ENCODE data around the gene BRMS1. TPM values are rescaled to one million over a fixed set of nuclear protein-coding genes. Genes with fewer than 3 reads are reported as not detected.

BRMS1 gene
- total RNA-seq, 1 donor from 2014 or later: 16.4 TPM

DNA sequence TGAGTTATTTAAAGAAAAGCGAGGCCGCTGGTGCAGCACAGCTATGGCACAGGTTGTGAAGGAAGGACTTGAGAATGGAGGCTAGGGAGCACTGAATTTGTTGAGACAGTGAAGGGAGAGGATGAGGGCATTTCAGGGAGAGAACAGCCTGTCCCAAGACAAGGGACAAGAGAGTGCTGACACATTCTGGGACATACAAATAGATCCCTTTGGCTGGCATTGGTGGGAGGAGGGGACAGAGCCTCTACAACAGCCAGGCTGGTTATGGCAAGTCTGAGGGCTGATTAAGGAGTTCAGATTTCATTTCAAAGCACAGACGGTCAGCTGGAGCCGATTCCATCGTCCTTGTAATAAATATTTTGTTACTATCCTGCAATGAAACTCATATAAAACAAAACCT lies 28.4 kb upstream of the BRMS1 start:
- H3K4me3 Mint-ChIP-seq: peak overlapping the region; percentile 95
- Histone ChIP-seq H3K27me3 (no peaks in the 10 kb centered on the region), H3K79me2 (ENCODE audit: low read depth) (peaks cover 22% of the 10 kb centered on the region), H3K27ac (no peak overlapping the region), H3K9me3 (ENCODE audit: low read depth) (no peaks in the 10 kb centered on the region), H3K36me3 (no peaks in the 10 kb centered on the region), H3K4me1 (peaks cover 15% of the 10 kb centered on the region), H3K9ac (no peak overlapping the region), H4K20me1 (ENCODE audit: low read depth) (peaks cover 11% of the 10 kb centered on the region), H2AFZ (replicated peaks) (no peak overlapping the region), H3K4me3 (no peak overlapping the region), H3F3A (ENCODE audit: low read depth) (peaks cover 36% of the 10 kb centered on the region), H3K4me2 (peak overlapping the region; percentile 24)
- H3K9me3 Mint-ChIP-seq: no peaks in the 10 kb centered on the region
- H3K27me3 Mint-ChIP-seq (ENCODE audit: insufficient read depth, low read depth): peaks cover 3% of the 10 kb centered on the region
- TF ChIP-seq EZH2 (IDR thresholded peaks at IDR 0.05) (no peak), EZH2phosphoT487 (IDR thresholded peaks at IDR 0.05) (no peak)
- TF ChIP-seq, protein P1, sequence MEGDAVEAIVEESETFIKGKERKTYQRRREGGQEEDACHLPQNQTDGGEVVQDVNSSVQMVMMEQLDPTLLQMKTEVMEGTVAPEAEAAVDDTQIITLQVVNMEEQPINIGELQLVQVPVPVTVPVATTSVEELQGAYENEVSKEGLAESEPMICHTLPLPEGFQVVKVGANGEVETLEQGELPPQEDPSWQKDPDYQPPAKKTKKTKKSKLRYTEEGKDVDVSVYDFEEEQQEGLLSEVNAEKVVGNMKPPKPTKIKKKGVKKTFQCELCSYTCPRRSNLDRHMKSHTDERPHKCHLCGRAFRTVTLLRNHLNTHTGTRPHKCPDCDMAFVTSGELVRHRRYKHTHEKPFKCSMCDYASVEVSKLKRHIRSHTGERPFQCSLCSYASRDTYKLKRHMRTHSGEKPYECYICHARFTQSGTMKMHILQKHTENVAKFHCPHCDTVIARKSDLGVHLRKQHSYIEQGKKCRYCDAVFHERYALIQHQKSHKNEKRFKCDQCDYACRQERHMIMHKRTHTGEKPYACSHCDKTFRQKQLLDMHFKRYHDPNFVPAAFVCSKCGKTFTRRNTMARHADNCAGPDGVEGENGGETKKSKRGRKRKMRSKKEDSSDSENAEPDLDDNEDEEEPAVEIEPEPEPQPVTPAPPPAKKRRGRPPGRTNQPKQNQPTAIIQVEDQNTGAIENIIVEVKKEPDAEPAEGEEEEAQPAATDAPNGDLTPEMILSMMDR (IDR thresholded peaks at IDR 0.05): no peak
- peaks cover 4% of the 10 kb centered on the region for H3K36me3 Mint-ChIP-seq
- DNase-seq (ENCODE audit: low spot score): peak; percentile 13
- peaks cover 24% of the 10 kb centered on the region for H3K4me1 Mint-ChIP-seq
- no peak overlapping the region for H3K27ac Mint-ChIP-seq

DNA sequence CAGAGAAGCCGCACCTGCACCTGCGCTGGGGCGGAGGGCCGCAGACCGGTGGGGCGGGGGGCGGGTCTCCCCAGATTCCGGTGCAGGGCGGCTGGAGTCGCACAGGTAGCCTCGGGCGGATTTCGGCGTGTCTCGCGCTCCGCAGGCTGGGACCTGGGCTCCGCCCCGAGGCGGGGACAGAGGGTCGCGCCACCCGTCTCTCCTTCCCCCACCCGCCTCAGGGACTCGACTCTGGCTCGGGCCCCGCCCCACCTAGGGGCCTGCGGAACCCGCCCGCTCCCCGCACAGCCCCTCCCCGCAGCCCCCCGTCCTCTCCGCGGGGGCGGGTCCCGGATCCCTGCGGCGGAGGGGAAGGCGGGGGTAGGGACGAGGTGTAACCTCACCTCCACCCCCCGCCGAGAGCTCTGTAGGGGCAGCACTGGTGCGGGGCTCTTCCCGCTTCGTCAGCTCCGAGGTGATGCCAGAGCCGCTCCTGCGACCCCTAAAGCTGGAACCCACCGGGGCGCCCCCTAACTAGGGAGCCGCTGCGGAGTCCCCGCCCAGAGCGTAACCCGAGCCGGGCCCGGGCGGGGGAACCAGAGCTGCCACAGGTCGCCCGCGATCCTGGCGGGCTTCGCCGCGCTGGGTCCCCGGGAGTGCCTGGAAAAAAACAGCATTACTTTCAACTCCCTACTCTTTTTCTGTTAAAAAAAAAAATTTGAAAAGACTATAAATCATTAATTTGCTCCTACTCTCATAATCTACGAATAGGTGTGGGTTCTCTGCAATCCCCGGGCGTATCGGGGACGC lies 26.9 kb upstream of the BRMS1 start, which contains the start of gene SLC29A2:
TSS of gene SLC29A2 (minus strand) at position 134 of the 789 bp plus-strand sequence. CDS start 169 bp downstream, outside the sequence.
- H3K36me3 Mint-ChIP-seq: peaks cover 9% of the 10 kb centered on the region
- Histone ChIP-seq H3K27me3 (no peaks in the 10 kb centered on the region), H2AFZ (replicated peaks) (peak within 1 kb of the TSS; percentile 89), H4K20me1 (ENCODE audit: low read depth) (peaks cover 11% of the 10 kb centered on the region), H3K4me1 (peaks cover 15% of the 10 kb centered on the region), H3K4me3 (peak within 1 kb of the TSS; percentile 81), H3K9ac (no peak within 1 kb of the TSS), H3K79me2 (ENCODE audit: low read depth) (peaks cover 22% of the 10 kb centered on the region), H3K4me2 (peak within 1 kb of the TSS; percentile 87), H3K27ac (peak within 1 kb of the TSS; percentile 76), H3K36me3 (no peaks in the 10 kb centered on the region), H3K9me3 (ENCODE audit: low read depth) (no peaks in the 10 kb centered on the region), H3F3A (ENCODE audit: low read depth) (peaks cover 49% of the 10 kb centered on the region)
- H3K4me3 Mint-ChIP-seq: peak within 1 kb of the TSS; percentile 95
- H3K4me1 Mint-ChIP-seq: peaks cover 24% of the 10 kb centered on the region
- peak; percentile 28 for TF ChIP-seq EZH2 (IDR thresholded peaks at IDR 0.05)
- TF ChIP-seq, protein P1 (IDR thresholded peaks at IDR 0.05): no peak
- peaks cover 3% of the 10 kb centered on the region for H3K27me3 Mint-ChIP-seq (ENCODE audit: insufficient read depth, low read depth)
- DNase-seq (ENCODE audit: low spot score): peak; percentile 97
- no peaks in the 10 kb centered on the region for H3K9me3 Mint-ChIP-seq
- H3K27ac Mint-ChIP-seq: peak within 1 kb of the TSS; percentile 50

DNA sequence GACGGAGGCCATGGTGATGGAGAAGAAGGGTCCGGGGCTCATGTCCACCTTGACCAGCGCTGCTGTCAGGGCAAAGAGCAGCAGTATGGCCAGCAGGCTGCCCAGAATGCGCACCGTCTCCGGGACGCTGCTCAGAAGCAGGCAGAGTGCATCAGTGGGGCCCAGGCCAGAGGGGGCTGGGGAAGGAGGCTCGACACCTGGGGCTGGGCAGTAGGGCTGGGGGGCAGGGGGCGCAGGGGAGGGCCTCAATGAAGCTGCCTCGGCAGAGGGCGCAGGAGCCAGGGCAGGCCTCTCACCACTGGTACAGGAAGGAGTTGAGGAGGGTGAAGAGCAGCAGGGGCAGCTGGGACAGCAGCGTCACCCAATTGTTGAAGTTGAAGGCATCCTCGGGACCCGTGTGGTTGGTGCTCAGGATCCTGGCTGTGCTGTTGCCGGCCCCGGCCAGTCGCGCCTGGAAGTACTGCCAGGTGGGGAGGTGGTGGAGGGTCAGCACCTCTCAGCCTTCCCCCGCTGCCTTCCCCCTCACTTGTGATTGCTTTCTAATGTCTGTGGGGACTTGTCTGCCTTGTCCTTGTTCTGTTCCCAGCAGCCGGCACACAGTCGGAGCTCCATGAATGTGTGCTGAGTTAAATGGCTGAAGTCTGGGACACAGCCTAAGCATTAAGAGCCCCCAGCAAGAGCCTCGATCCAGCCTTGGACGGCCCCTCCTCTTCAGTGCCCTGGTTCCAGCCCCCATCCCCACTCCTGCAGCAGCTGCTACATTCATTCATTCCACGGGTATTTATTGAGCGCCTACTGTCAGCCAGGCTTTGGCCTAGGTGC lies 24.4 kb upstream of the BRMS1 start:
- no peaks in the 10 kb centered on the region for H3K36me3 ChIP-seq
- no peaks in the 10 kb centered on the region for H3K27me3 ChIP-seq
- no peak overlapping the region for H3K27ac ChIP-seq
- no peak for DNase-seq (ENCODE audit: low spot score)
- peak overlapping the region; percentile 87 for H3K4me2 ChIP-seq
- Mint-ChIP-seq H3K9me3 (no peaks in the 10 kb centered on the region), H3K27ac (peak overlapping the region; percentile 68), H3K4me1 (peaks cover 24% of the 10 kb centered on the region), H3K27me3 (ENCODE audit: insufficient read depth, low read depth) (peaks cover 6% of the 10 kb centered on the region), H3K36me3 (peaks cover 11% of the 10 kb centered on the region), H3K4me3 (peak overlapping the region; percentile 95)
- H3K9me3 ChIP-seq (ENCODE audit: low read depth): no peaks in the 10 kb centered on the region
- H3F3A ChIP-seq (ENCODE audit: low read depth): peaks cover 67% of the 10 kb centered on the region
- H2AFZ ChIP-seq (replicated peaks): no peak overlapping the region
- peak overlapping the region; percentile 81 for H3K4me3 ChIP-seq
- no peak overlapping the region for H3K9ac ChIP-seq
- H4K20me1 ChIP-seq (ENCODE audit: low read depth): peaks cover 11% of the 10 kb centered on the region
- H3K4me1 ChIP-seq: peaks cover 15% of the 10 kb centered on the region
- H3K79me2 ChIP-seq (ENCODE audit: low read depth): peaks cover 22% of the 10 kb centered on the region
- TF ChIP-seq, protein P1 (IDR thresholded peaks at IDR 0.05): no peak
- TF ChIP-seq EZH2phosphoT487 (IDR thresholded peaks at IDR 0.05) (no peak), EZH2 (IDR thresholded peaks at IDR 0.05) (no peak)
